HG03159 (cell line): Measurements from ENCODE around the gene HEPH.
"Not testable (repeated sequence)": the region's sequence is repeated elsewhere in the genome, so short reads cannot be mapped to it uniquely, and the experiment has no call there.

Experiments
- ATAC-seq: cut with Tn5 transposase; IDR thresholded peaks from one replicate; pipeline ENCODE4 v1.9.1; 2021; ENCODE audit warnings: mild to moderate bottlenecking, moderate library complexity; ENCODE audit not compliant: unreplicated experiment

The HEPH gene, protein sequence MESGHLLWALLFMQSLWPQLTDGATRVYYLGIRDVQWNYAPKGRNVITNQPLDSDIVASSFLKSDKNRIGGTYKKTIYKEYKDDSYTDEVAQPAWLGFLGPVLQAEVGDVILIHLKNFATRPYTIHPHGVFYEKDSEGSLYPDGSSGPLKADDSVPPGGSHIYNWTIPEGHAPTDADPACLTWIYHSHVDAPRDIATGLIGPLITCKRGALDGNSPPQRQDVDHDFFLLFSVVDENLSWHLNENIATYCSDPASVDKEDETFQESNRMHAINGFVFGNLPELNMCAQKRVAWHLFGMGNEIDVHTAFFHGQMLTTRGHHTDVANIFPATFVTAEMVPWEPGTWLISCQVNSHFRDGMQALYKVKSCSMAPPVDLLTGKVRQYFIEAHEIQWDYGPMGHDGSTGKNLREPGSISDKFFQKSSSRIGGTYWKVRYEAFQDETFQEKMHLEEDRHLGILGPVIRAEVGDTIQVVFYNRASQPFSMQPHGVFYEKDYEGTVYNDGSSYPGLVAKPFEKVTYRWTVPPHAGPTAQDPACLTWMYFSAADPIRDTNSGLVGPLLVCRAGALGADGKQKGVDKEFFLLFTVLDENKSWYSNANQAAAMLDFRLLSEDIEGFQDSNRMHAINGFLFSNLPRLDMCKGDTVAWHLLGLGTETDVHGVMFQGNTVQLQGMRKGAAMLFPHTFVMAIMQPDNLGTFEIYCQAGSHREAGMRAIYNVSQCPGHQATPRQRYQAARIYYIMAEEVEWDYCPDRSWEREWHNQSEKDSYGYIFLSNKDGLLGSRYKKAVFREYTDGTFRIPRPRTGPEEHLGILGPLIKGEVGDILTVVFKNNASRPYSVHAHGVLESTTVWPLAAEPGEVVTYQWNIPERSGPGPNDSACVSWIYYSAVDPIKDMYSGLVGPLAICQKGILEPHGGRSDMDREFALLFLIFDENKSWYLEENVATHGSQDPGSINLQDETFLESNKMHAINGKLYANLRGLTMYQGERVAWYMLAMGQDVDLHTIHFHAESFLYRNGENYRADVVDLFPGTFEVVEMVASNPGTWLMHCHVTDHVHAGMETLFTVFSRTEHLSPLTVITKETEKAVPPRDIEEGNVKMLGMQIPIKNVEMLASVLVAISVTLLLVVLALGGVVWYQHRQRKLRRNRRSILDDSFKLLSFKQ

DNA sequence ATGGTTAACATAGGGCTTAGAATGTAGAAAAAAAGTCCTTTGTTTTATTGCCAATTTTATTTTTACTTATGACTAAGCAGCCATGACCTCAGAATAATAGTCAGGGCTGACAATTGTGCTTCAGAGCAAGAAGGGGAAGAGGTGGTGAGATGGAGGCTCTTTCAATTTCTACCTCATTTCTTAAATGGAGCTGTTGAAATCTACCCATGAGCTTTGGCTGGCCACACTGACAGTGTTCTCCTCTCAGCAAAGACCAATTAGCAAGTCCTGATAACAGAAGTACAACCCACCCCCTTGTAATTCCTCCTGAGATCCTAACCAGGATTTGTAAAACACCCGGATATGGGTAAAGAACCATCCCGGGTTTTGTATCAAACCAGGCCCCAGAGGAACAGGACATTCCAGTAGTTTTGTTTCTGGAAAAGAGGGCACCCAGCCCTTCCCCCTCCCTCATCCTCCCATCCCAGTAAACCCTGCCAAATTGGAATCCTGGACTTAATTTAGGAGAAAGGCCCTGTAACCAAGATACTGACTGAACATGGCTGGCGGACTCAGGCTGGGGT, at the start of gene HEPH:
Gene HEPH (plus strand): TSS at position 399 of the 563 bp plus-strand sequence. CDS start 6,324 bp downstream, outside the sequence.
- ATAC-seq: peak; percentile 61

DNA sequence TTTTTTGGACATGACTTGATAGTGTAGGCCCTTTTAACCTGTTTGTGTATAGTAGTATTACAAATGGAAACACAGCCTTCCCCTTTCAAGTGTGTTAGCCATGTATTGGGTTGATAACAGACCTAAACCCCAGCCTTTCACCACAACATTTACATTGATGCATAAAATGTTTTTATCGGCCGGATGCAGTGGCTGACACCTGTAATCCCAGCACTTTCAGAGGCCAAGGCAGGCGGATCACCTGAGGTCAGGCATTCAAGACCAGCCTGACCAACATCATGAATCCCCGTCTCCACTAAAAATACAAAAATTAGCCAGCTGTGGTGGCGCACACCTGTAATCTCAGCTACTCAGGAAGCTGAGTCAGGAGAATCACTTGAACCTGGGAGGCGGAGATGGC, 45.3 kb upstream of the HEPH start:
- ATAC-seq: not testable (repeated sequence)

DNA sequence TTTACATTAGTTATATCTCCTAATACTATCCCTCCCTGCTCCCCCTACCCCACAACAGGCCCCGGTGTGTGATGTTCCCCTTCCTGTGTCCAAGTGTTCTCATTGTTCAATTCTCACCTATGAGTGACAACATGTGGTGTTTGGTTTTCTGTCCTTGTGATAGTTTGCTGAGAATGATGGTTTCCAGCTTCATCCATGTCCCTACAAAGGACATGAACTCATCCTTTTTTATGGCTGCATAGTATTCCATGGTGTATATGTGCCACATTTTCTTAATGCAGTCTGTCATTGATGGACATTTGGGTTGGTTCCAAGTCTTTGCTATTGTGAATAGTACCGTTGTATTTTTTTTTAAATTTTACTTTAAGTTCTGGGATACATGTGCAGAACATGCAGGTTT, 42.7 kb upstream of the HEPH start:
- ATAC-seq: not testable (repeated sequence)

DNA sequence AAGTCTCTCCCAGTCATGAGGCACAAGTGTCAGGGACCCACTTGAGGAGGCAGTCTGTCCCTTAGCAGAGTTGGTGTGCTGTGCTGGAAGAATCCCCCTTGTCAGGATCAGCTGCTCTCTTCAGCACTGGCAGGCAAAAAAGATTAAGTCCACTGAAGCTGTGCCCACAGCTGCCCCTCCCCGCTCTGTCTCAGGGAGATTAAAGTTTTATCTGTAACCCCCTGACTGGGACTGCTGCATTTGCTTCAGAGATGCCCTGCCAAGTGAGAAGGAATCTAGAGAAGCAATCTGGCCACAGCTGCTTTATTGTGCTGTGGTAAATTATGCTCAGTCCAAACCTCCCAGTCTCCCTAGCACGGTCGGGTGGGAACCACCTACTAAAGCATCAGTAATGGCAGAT, 37.4 kb upstream of the HEPH start:
- no peak for ATAC-seq

DNA sequence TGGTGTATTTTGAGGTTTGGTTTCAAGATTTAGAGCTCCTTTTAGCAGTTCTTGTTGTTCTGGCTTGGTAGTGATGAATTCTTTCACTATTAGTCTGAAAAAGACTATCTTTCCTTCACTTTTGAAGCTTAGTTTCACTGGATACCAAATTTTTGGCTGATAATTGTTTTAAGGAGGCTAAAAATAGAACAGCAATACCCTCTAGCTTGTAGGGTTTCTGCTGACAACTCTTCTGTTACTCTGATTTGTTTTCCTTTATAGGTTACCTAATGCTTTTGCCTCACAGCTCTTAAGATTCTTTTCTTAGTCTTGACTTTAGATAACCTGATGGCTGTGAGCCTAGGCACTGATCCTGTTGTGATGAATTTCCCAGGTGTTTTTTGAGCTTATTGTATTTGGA, 33.6 kb upstream of the HEPH start:
- ATAC-seq: no peak

DNA sequence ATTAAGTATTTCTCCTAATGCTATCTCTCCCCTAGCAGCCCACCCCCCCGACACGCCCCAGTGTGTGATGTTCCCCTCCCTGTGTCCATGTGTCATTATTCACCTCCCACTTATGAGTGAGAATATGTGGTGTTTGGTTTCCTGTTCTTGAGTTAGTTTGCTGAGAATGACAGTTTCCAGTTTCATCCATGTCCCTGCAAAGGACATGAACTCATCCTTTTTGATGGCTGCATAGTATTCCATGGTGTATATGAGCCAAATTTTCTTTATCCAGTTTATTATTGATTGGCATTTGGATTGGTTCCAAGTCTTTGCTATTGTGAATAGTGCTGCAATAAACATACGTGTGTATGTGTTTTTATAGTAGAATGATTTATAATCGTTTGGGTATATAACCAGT, 28.8 kb upstream of the HEPH start:
- ATAC-seq: not testable (repeated sequence)

DNA sequence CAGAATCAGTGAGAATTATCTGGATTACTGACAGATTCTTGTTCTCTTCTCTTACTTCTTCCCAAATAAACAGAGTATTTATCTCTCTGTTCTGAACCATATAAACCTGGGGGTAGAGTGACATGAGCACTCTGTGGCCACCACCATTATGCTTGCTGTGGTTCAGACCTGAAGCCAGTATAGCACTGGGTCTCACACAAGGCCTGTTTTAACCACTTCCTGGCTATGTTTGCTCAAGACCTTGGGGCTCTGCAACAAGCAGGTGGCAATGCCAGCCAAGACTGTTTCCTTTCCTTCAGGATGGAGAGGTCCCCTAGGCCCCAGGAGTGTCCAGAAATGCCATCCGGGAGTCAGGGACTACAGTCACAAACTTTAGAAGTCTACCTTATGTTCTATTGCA, 21.7 kb upstream of the HEPH start:
- no peak for ATAC-seq

DNA sequence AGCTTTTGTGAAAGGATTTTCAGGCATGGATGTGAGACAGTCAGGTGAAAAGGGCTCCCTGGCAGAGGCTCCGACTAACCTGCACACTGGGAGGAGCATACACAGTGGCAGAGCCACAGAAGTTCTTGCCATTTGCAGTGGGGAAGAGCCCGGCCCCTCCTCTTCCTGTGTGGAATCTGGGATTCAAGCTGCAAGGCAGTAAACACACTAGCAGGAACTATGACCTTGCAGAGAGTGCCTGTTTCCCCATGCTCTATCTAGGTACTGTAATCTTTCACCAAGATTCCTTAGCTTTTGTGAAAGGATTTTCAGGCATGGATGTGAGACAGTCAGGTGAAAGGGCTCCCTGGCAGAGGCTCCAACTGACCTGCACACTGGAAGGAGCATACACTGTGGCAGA, 19.8 kb upstream of the HEPH start:
- no peak for ATAC-seq

DNA sequence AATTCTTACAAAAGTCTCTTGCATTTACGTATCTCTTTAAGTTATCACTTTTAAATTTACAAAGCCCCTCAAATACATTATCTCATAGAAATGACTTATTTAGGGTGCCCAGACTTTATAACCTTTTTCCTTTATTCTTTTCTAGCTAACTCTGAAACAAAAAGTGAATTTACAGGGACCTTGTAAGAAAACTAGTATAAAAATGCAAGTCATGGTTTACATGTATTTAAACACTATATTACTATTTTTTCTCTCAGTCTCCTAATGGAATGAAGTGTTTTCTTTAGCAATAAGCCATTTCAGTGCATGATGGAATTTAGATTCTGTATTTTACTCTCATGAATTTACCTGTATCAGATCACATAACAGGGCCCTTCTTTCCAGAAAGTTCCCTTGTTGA, 14.5 kb upstream of the HEPH start:
- ATAC-seq: no peak

DNA sequence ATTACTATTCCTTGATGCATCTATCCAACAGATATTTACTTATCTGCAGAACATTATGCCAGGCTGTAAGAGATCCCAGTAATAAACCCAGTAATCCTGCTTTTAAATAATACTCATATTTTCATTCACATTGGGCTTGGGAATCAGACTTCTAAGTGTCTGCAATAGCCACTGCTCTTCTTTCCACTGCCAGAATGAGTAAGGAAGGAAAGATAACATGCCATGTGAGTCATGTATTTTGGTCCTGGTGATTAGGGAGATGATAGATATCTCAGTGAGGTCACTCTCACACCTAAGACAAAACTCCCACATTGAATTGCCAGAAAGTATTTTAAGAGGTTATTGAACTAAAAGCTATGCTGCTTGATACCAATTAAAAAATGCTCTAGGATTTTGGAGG, 13.9 kb upstream of the HEPH start:
- no peak for ATAC-seq

DNA sequence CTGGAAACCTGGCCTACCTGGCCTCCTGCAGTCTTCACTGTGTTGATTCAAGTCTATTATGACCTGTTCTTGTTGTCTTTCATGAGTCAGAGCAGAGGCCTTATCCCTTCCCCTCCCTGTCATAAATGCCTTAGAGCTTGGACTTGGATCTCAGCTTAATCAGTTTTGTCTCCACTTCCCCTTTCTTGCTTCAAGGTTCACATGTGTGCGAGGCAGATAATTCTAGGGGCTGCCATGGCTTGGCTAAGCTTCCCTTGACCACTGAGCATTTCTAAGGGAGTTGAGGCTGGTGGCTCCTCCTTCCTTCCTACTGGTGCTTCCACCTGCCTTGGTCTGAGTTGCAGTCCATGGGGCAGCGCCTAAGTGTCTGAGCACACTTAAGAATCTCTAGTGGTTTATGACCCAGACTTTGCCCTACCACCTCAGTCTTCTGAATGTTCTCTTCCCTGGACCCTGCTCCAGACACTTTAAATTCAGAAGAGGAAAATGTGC, 1.7 kb upstream of the HEPH start:
- ATAC-seq: peak; percentile 45

DNA sequence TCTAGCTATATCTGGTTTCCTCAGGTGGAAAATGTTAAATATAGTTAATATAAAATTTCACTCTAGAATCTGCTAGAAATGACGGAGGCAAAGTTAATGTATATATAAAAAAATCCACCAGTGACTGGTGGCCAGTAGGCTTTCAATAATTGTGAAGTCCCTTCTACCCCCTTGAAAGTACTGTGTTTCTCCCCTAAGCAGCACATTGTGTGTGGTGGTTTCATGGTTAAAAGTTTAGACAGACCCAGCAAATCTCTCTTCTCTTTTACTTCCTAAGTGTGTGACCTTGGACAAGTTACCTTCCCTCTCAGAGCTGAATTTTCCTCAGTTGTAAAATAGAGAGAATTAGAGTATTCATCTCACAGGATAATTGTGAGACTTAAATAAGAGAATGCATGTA, 600 bp upstream of the HEPH start:
- peak; percentile 42 for ATAC-seq

DNA sequence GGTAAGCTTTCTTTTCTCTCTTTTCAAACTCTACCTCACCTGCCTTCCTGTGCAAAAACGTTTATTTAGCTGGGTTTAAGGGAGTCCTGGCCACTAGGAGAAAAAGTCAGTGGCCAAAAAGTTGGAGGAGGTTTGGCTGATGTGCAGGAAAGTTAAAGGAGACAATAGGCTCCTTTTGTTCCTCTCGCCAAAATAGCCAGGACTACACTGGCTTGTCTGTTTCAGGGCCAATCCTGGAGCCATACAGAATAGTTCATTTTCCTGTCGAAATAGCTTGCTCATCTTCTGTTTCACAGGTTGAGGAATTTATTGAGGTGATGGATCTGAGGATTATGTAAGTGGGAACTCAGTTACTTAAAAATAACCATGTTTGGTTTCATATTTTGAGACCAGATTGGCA, 423 bp downstream of the HEPH start:
- ATAC-seq: no peak

DNA sequence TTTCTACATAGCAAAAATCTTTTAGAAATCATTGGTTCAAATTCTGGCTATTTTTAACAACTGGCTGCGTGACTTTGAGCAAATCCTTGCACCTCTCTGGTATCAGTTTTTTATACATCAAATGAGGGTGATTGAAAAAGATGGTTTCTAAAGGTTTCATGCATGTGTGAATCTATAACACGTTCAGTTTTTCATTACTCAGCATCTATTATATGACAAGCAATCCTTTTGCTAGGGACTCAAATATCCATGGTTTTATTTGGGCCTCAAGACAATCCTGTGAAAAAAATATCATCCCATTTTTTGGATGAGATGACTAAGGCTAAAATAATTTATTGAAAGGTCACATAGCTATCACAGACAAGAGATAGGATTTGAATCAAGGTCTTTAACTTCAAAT, 884 bp downstream of the HEPH start:
- ATAC-seq: no peak

DNA sequence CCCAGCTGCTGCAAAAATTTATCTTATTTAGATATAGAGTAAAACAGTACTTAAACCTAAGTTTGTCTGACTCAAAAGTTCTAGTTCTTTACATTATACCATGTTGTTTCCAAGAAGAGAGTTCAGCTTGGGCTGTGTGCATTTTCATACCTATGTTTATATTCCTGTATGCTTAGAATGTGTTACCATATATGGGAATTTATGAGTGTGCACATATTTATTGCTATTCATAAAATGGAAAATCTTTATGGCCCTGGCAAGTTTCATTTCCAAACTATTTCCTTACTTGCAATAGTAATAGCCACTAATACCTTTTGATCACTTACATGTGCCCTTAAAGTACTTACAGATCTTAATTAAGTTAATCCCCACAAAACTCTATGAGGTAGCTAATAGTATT, 2.6 kb downstream of the HEPH start:
- no peak for ATAC-seq

DNA sequence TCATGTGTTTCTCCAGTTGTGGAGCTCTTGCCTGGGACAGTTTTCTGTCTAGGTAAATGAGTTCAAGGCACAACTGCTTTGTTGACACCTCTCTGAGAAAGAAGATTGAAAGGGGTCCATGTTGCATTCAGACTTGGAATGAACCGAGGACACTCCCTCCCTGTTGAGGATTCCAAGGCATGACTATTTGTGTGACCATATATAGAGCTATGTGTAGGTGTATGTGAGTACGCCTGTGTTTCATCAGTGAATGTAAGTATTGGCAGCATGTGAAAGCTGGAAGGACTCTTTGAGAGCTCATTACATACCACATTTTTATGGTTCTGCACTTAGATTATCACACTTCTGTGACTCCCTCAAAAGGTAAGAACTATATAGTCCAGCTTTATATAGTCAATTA, 3.4 kb downstream of the HEPH start:
- no peak for ATAC-seq

DNA sequence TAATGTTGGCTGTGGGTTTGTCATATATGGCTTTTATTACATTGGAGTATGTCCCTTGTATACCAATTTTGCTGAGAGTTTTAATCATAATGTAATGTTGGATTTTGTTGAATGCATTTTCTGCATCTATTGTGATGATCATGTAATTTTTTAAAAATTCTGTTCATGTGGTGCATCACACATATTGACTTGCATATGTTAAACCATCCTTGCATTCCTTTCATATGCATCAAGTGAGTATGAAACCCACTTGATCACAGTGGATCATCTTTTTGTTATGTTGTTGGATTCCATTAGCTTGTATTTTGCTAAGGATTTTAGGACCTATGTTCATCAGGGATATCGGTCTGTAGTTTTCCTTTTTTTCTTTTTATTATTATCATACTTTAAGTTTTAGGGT, 12.1 kb downstream of the HEPH start:
- ATAC-seq: no peak

DNA sequence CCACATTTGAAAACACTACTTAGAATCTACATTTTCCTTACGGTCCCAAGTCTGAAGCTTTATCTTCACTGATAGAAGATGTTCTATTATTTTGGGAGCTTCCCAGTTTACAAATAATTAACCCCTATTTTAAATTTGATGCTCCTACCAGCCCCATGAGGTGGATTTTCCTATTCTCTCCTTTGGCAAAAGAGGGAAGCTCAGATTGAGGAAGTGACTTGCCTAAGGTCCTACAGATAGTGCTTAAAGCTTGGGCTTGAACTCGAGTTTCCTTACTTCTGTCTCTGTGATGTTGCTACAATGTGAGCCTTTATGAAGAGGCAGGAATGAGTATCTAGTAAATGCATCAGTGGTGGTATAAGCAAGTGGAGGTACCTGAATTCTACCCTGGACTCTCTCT, 27.5 kb downstream of the HEPH start:
- ATAC-seq: no peak

DNA sequence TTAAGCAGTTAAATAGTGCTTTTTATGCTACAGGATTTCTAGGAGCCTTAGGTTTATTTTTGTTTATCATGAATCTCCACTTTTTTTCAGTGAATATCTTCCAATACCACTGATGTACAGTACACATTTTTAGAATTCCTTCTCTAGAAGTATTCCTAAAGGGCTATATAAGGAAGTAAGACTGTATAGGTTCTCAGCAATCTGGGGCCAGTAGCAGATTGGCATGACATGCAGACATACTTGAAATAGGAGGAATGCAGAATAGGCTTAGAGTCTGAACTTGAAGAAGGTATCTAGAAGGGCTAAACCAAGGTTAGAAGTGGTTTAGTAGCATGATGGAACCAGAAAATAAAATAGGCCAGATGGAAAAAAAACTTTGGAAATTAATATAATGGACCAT, 29.8 kb downstream of the HEPH start:
- ATAC-seq: no peak

DNA sequence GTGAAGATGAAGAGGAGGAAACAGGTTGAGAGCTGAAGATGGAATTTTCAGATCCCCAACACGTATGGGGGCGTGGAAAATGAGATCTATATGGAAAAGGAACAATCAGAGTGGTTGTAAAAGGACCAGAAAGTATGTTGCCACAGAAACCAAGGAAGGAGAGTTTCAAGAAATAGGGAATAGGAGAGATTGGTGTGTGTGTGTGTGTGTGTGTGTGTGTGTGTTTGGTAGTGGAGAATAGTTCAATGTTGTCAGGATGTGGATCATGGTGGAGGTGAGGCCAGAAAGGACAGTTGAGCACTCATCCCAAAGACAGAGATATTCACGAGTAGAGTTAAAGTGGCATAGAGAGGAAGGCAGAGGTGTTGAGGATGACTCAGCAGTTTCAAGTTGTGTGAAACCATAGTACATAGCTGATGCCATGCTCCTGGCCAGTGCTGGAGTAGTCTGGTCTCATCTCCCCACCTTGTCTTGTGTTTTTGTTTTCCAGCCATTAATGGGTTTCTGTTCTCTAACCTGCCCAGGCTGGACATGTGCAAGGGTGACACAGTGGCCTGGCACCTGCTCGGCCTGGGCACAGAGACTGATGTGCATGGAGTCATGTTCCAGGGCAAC, 36.1 kb downstream of the HEPH start:
- ATAC-seq: no peak
